ENCODE measurements around the gene RNPS1. TPM values are rescaled to one million over a fixed set of nuclear protein-coding genes. Genes with fewer than 3 reads are reported as not detected.
"Not testable (repeated sequence)": the region's sequence is repeated elsewhere in the genome, so short reads cannot be mapped to it uniquely, and the experiment has no call there.

The RNPS1 gene
- total RNA-seq, 1 donor from 2014 or later: 90.2 TPM

DNA sequence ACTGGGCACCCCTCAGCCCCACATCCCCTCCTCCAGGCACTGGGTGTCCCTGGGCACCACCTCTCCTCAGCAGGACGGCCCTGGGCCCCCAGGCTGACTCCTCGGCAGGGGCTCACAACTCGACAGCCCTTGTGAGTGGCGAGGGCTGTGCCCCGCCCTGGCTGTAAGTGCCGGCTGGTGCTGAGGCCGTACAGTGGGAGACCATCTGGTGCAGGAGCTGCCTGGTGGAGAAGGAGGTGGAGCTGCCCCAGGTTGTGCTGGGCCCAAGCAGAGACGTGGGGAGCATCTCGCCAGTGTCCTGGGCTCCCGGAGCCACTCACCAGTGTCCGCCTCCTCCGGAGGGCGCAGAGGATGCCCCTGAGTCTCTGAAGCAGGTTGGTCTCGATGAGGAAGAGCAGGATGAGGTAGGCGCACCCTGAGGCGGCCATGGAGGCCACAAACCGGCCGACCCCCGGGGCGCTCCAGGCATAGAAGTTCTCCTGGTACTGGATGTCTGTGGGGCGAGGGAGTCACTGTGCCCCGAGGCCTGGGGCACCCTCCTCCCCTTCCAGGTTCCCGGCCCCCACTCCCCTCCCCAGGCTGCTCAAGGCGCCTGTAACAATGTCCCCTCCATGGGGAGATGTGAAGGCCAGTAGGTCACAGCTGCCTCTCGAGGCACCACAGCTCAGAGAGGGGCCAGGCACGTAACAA is 15.1 kb upstream of the RNPS1 start:
- DNase-seq: no peak

DNA sequence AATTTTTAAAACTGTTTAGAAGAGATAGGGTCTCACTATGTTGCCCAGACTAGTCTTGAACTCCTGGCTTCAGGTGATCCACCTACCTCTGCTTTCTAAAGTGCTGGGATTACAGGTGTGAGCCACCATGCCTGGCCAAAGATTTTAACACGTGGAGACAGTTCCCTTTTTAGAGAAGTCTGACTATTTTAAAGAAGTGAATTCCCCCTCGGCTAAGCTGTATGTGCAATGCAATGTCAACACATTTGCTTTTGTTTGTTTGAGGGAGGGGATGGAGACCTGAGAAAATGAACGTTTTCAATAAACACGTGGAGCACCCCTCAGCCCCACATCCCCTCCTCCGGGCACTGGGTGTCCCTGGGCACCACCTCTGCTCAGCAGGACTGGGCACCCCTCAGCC is 14.3 kb upstream of the RNPS1 start:
- no peak for DNase-seq

DNA sequence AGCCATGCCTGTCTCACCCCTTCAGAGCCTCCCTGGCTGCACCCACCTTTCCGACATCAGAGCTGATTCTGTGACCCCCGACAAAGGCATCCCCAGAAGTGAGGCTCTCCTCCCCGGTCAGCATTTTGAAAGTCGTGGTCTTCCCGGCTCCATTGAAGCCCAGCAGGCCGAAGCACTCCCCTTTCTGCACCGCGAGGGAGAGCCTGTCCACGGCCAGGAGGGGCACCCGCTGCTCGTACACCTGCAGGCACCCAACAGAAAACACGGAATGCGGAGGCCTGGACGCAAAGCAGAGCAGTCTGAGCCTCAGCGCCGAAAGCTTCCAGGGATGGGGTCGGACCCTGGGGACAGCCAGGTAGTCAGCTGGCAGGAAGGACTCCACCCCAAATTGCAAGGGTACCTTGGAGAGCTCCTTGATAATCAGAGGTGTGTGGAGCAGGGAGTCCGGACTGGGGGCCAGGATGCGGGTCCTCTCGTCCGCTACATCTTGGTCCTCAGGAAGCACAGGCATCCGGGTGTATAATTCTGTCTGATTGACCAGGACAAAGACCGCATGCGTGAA is 13.1 kb upstream of the RNPS1 start:
- no peak for DNase-seq

DNA sequence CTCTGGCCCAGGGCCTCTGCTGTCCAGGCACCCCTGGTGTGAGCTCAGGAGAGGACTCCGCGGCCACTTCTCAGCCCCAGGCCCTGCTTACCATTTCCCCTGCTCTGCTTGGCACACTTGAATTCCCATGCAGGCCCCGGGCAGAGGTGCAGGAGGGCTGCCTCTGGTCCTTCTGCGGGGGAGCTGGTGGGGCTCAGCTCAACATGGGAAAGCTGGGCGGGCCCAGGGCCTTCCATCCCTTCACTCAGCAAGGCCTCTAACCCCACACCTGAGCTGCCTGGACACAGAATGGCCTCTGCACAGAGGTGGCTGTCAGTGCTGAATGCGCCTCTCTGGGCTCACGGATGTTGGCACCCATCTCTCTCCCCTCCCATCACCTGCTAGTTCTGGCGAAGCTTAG is 12.5 kb upstream of the RNPS1 start:
- no peak for DNase-seq

DNA sequence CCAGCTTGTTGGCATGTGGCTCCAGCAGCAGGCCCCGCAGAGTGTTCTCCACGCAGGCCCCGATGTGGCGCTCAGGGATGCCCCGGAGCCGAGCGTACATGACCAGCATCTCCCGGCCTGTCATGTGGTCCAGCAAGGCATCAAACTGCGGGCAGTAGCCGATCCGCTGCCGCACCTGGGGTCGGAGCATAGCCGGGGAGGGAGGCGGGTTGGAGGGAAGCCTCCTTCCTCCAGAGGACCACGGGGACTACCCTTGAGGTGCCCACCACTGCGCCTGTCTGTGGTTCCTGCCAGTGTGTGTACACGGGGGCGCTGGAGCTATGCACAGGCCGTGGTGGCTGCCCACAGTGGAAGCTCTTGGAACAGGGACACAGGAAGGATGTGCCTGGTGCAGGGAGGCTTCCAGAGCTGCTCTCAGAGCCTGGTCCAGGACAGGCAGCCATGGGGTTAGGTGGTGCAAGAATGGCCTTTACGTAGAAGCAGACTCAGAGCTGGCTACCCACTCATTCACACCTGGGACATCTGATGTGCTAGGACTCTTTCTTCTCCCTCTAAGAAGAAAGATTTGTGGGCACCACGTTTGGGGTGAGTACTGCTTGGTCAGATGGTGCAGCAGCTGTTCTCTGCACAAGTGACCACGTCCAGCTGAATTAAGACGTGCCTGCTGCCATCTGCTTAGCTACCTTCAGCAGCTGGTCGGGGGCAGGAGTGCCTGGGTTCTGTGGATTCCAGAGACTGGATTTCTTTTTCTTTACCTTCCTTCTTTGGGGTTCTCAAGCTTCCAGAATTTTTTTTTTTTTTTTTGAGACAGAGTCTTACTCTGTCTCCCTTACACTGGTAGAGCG is 11.3 kb upstream of the RNPS1 start:
- no peak for DNase-seq

DNA sequence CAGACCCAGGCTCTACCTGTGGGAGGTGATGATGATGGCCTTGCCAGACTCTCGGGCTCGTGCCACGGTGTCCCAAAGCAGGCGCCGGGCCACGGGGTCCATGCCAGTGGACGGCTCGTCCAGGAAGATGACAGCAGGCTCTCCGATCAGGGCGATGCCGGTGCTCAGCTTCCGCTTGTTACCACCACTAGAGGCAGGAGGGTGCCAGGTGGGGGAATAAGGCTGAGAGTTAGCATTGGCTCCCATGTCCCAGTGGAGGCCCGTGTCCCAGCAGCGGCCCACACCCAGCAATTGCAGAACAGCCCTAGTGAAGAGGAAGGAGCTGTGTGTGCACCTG is 10.3 kb upstream of the RNPS1 start:
- DNase-seq: no peak

DNA sequence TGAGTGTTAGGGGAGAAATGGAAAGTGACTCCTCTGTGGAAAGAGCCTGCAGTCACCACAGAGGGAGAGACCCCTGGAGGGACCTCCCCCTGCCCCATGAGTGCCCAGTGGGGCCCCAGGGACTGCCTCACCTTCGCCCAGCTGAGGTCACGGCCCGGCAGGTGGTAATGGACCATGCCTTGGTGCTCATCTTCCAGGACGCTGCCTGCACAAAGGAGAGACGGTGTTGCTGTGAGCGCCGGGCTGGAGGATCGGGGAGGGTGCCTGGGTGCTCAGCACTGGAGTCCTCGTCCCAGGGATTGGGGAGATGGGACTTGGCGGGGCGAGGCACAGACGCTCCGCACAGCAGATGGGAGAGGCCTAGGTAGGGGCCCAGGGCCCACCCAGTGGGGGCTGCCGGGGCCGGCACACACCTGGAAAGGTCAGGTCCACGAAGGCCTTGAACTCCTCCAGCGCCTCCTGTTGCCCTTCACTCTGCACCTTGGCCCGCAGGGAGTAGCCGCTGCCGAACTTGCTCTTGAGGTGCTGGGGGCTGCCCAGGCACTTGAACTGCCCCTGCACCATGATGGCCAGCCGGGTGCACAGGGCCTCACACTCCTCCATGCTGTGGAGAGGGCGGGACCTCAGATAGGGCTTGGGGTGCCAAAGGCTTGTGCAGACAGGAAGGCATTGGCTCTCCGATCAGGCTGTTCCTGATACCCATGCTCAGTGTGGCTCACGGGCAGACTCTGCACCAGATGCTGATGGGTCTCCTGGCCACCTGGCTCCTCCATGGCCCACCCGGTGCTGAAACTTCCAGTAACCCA is 9.7 kb upstream of the RNPS1 start:
- DNase-seq: no peak

DNA sequence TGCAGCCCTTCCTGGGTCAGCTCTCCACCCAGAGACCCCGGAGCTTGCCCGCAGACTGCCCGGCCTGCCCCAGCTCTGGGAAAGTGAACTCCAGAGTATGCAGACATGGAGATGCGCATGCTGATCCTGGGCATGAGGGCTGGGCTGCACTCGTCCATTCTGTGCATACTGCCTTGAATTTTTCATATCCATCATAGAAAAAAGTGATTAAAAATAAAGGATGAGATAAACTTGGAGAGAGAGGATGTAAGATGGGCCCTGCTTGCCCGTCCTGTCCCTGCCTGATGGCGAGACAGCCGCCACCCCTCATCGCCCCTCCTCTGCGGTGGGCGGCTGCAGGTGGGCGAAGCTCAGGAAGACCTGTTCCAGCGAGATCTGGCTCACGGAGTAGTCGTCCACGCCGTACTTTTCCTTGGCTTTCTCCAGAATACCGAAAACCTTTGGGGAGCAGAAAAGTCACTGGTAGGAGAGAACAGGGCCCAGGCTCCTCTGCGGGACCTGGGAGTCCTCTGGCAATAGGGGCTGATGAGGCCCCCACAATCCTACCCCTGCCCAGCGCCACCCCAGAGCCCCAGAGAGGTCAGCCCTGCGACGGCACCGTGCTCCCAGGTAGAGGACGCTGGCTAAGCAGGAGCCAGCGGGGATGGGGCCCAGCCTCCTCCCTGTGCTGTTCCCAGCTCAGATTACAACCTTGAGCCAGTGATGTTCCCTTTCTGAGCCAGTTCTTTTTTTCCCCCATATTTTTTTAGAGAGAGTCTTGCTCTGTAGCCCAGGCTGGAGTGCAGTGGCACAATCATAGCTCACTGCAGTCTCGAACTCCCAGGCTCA is 8.7 kb upstream of the RNPS1 start:
- no peak for DNase-seq

DNA sequence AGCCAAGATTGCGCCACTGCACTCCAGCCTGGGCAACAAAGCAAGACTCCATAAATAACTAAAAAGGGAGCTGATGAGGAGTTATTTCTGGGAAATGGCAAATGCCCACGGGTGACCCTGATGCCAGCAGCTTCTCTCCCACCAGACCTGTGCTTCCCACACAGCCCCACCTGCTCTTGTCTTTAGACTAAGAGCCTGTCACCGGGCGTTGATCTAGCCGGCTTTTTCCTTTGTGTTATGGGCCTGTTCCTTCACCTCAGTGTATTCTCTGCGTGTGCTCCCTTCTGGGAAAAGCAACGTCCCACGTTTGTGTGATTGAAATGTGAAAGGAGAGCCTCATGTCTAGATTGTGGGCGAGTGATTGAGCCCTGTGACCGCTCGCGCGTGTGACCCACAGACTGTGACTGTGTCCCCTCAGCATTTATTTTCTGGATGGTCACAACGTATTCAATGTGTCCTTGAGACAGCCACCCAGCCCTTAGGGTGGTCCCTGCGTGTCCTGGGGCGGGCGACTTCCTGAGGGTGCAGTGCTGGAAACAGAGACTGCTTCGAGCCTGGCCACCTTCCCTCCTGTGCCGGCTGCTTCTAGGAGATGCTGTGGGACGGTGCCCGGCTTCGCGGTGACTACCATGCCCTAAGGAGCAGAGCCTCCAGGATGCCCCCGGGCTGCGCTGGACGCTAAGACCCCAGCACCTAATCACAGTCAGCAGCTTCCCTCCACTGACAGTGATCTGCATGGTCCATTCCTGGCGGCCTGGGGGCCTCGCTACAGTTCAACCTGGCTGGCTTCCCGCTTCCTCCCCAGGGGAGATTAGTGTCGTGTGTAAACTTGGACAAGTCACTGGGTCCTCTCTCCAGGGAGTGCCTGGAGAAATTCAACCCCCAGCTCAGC is 7.8 kb upstream of the RNPS1 start:
- no peak for DNase-seq

DNA sequence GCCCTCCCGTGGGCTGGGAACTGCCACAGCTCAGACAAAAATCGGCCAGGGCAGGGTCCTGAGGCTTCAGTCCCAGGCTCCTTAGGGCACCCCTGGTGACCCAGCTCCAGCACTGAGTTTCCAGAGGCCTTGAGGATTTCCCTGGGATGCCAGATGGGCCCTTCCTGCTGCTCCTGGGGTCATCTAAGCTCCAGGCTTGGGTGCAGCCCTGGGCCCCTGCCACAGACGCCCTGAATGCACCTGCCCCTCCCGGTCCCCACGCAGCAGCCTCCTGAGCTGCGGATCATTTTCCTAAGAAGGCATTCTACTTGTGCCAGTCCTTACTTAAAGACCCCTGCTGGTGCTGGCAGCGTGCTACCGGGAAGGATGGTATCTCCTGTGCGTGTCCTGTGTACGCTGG is 6.0 kb upstream of the RNPS1 start:
- no peak for DNase-seq

DNA sequence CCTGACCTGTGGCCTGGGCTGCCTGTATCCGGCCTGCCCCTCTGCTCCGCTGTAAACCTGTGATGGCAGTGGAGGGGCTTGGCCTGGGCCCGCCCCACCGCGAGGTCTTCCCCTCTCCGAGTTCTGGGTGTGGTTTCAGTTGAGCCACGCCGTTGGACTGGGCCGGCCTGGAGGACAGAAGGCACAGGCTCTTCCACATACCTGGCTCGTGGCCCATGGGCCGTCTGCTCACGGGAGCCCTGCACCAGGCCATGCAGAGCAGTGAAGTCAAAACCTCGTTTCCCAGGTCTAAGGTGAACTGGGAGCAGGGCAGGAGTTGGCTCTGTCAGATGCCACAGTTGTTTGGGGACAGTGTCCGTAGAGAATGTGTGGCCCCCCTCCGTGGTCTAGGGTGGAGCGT is 5.6 kb upstream of the RNPS1 start:
- no peak for DNase-seq

DNA sequence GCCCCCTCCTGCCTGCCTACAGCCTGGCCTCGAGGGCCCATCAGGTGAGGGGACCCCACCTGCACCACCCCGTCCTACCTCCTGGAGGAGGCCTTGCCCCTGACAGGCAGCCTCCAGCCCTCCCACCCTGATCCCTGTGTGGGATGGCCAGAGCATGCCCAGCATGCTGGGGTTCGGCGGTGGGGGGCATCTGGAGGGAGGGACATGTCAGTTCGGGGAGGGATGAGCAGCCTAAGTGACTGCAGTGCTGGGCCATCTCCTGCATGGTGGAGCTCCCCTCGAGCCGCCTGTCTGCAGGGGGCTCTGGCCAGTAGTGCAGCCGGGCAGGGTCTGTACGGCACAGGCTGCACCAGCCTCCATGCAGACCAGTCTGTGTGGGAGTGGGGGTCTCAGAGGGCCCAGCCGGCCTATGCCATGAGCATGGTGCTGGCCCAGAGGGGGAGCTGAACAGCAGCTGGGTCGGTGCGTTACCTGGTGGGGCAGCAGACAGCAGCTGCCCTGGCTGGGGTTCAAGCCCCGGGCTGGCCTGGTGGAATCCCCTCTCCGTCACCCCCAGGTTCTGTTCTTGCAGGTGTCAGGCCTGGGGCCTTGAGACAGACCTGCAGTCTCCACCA is 4.0 kb upstream of the RNPS1 start:
- DNase-seq: no peak

DNA sequence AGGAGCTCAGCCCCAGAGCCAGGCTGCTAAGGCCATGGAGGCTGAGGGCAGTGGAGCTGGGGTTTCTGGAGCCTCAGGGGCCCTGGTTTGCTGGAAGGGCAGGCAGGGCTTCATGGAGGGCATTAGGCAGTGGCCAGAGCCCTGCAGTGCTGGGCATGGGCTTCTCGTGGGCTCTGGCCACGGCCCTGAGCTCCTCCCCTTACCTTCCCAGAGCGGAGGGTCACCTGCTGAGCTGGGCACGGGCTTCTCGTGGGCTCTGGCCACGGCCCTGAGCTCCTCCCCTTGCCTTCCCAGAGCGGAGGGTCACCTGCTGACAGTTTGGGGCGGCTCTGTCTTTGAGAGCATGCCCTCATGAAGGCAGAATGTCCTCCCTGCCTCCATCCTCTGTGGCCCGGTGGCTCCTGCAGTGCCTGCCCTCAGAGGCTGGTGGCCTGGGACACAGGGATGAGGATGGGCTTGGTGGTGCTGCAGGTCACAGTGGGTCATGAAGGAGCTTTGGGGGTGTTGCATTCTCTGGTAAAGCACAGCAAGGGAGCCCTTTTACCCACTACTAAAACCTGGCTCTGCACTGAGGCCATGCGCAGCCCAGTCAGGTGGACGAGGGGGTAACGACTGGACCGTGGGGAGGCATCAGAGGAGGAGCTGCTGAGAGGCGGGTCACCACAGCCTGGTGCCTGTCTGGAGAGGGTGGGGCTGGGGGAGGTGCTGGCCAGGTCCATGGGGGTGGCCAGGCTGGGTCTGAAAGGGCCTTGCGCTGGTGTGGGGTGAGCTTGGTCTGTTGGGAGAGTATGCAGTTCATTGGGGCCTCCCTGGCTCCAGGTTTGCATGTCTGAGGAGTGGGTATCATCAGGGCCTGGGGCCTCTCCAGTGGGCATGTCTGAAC is 2.9 kb upstream of the RNPS1 start:
- DNase-seq: no peak

DNA sequence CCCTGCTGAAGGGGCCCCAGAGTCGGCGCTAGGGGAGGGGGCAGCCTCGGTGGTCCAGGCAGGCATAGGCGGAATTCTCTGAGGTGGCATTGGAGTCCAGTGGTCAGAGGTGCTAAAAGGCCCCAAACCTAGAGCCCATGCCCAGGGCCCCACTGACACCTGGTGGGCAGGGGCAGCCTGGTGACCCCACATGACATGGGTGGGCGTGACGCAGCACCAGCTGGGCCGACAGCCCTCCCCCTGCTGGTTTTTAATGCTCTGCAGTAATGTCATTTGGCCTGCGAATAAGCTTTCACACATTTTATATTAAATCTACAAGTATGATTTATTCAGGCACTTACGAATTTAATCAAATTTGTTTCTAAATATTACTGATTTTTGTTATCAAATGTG is 2.1 kb upstream of the RNPS1 start:
- DNase-seq: no peak

DNA sequence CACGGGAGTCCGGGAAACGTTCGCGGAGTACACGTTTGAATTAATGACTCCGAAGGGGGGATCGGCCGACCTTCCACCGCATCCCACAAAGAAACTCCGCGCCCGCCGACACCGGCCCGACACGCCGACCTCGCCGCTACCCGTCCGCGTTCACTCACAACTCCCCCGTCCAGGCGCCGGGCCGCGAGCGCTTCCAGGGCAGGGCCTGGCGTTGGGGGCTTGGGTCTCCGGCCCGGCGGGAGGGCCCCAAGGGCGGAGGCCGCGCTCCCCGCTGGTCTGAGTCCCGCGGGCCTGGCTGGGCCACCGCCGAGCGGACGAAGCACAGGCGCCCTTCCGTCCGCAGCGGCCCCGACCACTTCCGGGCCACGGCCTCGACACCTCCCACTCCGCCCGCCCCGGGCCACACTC is 417 bp downstream of the RNPS1 start:
- not testable (repeated sequence) for DNase-seq

DNA sequence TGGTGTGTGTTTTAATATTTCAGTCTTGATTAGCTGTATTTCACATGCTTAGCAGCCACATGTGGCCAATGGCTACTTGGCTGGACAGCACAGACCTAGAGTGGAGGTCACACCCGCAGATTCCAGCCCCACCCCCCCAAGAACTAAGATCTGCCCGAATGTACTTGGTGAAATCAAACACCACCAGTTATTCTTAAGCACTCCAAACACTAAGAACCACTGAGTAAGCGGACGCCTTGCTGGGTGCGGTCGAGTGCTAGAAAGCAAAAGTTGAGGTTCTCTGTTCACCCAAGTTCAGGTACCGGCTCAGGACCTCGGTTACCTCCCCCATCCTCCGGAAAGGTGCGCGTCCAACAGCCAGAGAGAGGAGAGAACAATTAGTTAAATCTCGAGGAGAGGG is 1.0 kb downstream of the RNPS1 start:
- not testable (repeated sequence) for DNase-seq

DNA sequence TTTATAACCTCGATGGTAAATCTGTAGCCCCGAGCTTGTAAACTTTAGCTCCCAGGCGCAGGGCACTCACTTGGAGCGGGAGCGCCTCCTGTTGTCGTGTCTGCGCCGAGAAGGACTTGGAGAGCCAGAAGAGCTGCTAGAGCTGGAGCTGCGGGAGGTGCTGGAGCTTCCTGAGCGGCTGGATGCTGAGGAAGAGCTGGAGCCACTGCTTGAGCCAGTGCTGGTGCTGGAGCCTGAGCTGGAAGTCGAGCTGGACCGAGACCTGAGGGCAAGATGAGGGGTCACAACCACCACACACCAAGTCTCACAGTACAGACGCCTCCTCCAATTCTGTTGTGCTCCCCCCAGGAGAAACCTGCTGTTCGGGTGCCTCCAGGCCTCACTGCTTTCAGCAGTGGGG is 4.9 kb downstream of the RNPS1 start:
- DNase-seq: not testable (repeated sequence)

DNA sequence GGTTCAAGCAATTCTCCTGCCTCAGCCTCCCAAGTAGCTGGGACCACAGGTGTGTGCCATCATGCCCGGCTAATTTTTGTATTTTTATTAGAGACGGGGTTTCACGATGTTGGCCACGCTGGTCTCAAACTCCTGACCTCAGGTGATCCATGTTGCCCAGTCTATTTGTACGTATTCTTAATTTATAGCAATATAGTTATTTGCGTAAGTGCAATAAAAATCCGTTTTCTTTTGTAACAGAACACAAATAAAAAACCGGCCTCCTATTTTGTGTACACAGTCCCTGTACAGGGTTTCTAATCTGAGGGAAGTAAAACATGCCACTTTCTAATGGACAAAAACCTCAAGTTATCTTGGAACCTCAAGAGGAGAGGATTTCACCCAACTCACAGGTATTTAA is 7.7 kb downstream of the RNPS1 start:
- no peak for DNase-seq

DNA sequence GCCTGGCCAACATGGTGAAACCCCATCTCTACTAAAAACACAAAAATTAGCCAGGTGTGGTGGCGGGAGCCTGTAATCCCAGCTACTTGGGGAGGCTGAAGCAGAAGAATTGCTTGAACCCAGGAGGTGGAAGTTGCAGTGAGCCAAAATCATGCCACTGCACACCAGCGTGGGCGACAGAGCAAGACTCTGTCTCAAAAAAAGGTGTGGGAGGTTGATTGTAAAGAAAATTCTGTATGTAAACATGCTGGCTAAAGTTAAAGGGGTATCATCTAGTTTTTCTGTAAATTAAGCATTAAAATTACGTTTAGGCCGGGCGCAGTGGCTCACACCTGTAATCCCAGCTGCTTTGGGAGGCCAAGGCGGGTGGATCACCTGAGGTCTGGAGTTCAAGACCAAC is 9.4 kb downstream of the RNPS1 start:
- not testable (repeated sequence) for DNase-seq

Data from tongue (tissue), 2 donors.